Measurements from ENCODE around the gene CHPF.

Gene CHPF

DNA sequence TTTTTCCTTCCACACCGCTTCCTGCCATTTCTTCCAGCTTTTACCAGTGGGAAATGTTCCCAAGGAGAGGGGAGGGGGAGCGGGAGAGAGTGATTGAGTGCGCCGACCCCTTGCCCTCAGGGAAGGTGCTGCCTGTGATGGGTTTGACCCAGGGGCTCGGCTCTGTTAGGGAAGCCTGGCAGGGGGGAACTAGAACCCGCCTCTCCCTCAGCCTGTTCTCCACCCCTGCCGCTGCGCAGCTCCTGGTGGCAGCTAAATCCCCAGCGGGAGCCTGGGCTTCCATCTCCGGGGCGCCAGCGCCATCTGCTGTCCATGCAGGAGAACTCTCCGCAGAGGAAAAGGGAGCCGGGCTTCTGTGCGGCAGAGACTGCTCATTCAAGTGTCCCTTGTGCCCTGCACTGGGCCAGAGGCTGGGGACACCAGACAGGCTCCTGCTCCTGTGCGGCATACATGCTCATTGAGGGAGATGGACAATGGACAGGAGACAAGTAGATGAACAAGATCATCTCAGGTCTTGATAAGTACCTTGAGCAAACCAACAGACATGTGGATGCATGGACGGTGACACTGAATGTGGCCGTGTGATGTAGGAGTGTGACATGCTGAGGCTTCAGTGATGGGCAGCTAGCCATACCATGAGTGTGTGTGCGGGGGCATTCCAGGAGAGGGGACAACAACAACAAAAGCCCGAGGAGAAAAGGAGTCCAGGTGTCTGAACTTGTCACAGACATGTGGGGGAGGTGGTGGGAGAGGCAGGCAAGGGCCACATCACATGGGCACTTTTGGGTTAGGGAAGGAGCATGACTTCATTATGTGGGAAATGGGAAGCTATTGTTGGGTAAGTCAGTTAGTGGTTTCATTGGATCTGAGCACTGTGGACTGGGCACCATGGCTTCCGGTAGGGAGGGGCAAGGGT, 13.3 kb downstream of the CHPF start:
- peak; percentile 82 for DNase-seq

GRCh38 chr2:219527472-219527871, 16.1 kb downstream of the CHPF start:
- DNase-seq: no peak

DNA sequence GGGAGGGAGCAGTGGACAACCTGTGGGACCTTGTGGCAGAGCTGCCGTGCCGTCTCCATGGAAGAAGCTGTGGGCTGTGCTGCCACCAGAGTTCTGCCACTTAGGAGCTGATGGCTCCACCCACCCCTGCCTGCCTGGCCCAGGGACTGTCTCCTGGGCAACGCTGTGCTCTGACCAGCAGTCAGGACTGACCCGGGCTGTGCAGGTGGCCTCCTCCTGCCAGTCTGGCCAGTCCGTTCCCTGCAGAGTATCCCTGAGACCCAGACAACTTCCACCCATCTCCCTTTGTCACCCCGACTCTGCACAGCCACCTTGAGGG, 16.6 kb downstream of the CHPF start:
- DNase-seq: no peak

GRCh38 chr2:219526320-219527075, 17.1 kb downstream of the CHPF start:
- DNase-seq: no peak

DNA sequence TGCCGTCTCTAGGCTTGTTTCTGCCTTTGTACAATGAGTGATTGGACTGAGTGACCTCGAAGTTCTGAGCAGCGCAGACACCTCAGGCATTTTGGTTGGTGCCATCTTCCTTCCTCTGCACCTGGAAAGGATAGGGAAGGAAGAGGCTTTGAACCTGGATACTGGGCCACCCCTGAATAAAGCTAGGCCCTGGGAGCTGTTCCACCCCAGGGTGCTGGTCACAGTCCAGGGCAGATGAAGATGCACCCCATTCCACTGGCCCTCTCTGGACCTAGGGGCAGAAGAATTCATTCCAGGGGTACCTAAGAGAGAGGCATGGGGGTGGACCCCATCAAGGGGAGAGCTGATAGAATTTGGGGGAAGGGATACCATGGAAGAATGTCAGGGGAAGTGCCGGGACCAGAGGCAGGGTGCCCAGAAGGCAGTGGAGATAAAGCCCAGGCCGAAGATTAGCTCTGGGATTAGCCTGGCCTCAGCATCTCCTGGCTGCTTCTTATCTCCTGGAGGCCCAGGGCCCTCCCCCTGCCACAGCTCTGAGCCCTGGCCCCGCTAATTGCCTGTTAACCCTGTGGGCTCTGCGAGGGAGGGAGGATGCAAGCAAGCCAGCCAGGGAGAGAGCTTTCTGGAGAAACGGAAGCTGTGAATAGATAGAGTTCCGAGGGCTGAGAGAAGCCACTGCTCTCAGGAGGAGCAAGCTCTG, 17.9 kb downstream of the CHPF start:
- DNase-seq: no peak

- no peak for DNase-seq
These were observed 18.8 kb downstream of the CHPF start for GRCh38 chr2:219524817-219525216.

DNA sequence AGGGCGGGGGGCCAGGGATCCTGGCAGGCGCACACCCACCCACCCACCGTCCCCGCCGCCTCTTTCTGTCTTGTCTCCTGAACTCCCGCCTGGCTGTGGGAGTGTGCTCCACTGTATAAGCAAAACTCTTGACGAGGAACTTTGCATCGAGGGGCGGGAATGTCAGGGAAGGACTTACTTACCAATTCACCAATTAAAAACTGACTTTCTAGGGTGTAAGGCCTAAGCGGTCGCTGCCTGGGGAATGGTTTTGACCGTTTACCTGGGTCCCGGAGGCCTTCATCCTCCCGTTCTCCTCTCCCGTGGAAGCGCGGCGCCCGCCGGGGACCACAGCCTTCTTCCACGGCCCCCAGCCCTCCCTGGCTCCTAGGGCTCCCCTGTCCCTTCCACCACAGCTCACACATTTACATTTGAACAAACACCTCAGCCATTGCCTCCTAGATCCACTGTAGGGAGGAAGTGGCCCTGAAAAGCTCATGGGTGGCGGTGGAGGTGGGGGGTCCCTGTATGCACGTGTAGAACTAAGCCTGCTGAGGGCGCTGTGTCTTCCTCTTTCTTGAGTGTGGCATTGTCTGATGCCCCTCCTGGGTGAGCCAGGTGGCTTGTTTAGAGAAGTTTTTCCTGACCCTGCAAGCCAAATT, 20.5 kb downstream of the CHPF start:
- no peak for DNase-seq

DNA sequence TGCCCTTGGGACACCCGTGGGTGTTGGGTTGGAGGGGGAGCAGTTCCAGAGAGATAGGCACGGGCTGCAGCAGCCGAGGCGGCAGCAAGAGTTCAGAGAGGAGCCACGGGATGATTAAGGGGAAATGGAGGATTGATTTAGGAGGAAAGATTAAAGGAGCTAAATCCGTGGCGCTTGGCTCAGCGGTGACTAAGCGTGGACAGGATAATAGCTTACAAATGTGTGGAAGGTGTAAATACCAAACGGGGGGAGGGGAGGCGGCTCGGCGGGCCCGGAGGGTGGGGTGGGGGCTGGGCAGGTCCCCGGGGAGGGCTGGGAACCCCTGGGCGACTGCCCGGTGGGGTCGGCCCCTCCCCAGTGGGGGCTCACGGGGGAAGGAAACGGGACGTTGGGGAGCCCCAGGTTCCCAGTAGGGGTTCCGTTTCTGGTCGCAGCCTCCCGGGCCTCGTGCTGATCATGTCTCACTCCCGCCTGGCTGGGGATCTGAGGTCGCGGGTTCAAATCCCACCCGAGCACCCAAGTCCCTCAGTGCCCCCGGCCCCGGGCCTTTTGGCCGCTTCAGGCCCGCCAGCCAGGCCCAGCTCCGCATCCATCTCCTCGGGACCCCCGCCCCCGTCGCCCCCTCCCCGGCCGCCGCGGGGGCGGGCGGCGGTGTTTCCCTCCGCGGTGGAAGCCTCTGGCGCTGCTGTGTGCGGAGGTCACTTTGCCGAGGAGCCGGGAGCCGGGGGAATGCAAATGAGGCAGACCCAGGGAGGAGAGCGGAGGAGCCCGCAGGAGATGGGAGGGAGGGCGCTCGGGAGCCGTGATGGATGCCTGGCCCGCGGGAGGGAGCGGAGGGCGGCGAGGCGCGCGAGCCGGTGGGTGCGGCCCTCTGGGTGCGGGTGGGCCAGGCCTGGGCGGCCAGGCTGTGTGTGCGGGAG, 21.2 kb downstream of the CHPF start:
- DNase-seq: no peak

GRCh38 chr2:219521066-219521880, 22.3 kb downstream of the CHPF start:
- no peak for DNase-seq

- DNase-seq: no peak
These were observed 23.5 kb downstream of the CHPF start for GRCh38 chr2:219520079-219520478.

- no peak for DNase-seq
These were observed 24.1 kb downstream of the CHPF start for GRCh38 chr2:219519526-219519916.

DNA sequence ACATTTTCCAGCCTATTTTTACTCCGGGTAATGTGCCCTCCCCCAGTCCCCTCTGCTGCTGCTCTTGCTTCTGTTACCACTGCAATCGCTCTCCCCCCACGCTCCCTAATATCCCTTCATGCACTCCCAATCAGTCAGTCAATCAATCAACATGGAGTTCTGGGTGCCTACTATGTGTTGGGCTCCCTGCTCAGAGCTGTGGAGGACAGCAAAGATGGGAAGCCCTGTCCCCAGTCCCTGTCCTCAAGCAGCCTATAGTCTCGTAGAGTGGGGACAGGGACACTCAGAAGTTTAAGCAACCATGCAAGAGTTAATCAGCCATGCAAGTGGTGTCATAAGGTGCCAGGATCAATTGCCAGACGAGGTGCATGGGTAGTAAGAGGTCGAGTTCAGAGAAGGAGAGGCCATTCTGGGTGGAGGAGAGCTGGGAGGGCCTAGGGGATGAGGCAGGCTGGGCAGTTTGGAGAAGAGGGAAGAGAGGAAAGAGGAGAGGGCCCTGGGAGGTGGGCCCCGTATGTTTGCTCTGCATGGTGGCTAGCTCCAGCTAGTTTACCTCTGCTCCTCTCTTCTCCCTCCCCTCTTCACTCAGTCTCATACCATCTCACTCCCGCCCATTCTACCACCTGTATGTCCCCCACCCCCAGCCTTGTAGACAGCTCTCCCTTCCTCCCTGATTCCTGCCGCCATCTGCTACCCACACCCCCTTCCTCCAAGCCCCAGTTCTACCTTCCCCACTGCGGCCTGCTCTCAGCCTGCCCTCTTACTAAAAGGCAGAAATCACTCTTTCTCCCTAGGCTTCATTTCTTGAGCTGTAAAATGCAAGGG, 25.4 kb downstream of the CHPF start:
- DNase-seq: no peak

DNA sequence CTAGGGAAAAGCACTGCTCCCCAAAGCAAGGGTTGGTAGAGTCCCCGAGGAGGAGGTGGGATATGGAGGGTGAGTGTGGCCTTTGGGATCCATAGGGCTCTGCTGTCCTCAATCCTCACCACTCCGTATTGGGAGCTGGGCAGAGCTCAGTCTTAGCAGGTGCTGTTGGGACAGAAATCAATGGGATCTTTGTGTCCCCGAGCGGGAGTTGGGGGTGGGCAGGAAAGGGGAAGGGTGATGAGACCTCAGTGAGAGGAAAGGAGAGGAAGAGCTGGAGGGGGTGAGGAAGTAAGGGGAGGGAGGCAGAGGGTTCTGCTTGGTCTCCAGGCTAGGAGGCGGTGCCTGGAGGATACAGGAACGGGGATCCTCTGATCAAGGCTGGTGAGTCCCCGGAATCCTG, 26.7 kb downstream of the CHPF start:
- no peak for DNase-seq

DNA sequence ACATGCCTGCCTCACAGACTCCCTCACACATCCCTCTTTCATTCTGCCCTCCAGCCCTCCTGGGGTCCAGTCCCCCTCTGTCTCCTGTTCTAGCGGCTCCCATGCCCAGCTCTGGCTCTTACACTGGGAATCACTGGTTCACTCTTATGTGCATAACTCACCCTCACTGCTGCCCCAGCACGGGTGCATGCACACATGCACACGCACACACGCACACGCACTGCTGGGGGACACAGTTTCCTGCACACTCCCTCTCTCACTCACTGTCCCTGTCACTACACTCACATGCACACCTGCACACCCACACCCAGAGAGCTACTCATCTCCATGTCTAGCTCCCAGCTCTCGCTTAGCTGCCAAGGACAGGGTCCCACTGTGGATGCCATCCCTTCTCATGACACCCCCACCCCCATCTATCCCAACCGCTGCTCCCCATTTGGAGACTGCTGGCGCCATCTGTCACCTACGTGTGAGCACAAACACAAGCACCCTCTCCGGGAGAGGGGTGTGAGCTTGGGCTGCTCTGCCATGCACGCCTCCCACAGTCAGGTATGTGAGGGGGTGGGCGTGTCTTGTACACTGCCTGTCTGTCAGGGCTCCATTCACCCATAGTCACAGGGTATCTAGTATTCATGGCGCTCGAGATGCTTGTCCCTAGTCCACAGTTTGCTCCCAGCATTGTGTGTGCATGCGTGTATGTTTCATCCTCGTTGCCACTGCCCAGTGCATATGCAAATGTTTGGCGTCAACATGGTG, 27.6 kb downstream of the CHPF start:
- no peak for DNase-seq

GRCh38 chr2:219514836-219515235, 28.8 kb downstream of the CHPF start:
- DNase-seq: no peak

- DNase-seq: no peak
These were observed 29.3 kb downstream of the CHPF start, which contains the start of gene ASIC4 for GRCh38 chr2:219514196-219514761. ASIC4 (plus strand) TSS chr2:219514482; CDS start chr2:219514725, 243 bp downstream.

- no peak for DNase-seq
These were observed 29.8 kb downstream of the CHPF start for GRCh38 chr2:219513787-219514186.

DNA sequence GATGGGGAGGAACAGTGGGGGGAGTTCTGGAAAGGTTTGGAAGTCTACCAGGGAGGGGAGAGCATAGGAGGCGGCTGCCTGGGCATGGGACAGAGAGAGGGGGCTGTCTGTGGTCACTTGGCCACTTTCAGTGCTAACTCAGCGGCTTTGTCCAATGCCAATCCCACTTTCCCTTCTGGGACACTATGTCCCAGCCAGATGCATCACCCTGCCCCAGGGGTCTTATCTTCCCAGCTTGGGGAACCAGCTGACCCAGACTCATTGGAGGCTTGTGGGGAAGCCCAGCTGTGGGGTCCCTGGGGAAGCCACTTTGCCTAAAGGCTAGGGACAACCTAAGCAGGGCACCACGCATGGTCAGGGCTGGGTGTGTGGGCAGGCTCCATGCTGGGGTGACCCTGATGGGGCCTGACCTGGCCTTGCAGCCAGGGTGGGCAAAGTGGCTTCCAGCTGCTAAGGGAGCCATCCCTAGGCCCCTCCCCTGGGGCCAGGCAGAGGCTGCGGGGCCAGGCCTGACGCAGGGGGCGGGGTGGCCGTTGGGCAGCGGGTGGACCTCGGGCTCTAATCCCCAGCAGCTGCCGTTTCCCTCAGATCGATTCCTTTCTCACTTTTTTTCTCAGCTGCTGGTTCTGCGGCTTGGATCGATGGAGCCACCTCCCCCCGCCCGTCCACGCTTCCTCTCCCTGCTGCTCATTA, 30.9 kb downstream of the CHPF start:
- DNase-seq: no peak
